ENCODE results near the gene MRPS34.

Gene MRPS34

DNA sequence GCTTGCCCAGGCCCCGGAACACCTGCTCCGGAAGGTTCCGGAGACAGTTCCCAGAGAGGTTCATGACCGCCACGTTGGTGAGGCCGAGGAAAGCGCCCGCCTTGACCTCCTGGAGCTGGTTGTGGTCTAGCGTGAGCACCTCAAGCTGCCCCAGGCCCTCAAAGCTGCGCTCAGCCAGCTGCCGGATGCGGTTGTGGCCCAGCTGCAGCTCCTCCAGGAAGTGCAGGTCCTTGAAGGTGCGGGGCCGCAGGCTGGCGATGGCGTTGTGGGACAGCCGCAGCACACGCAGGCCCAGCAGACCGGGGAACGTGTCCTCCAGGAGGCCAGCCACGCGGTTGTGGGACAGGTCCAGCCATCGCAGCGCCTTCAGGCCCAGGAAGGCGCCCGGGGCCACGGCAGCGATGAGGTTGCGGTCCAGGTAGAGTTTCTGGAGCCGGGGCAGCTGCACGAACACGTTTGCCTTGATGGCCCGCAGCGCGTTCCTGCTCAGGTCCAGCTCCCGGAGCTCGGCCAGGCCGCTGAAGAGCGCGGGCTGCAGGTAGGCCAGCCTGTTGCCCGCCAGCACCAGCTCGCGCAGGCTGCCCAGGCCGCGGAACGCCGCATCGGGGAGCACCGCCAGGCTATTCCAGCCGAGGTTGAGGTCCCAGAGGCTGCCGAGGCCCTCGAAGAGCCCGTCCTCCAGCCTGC lies 18.5 kb upstream of the MRPS34 start:
- ATAC-seq (replicated peaks) (no peak), DNase-seq (no peak)
- H3K4me1 Mint-ChIP-seq (ENCODE audit: low read depth in 2 of 2) = peaks cover 4% of the 10 kb centered on the region in 2 donors
- peaks cover 15% of the 10 kb centered on the region for H3K36me3 Mint-ChIP-seq (ENCODE audit: insufficient read depth)
- no peak overlapping the region for H3K4me3 Mint-ChIP-seq
- no peaks in the 10 kb centered on the region for H3K9me3 Mint-ChIP-seq
- H3K27me3 Mint-ChIP-seq = no peaks in the 10 kb centered on the region
- no peak overlapping the region for H3K27ac Mint-ChIP-seq

DNA sequence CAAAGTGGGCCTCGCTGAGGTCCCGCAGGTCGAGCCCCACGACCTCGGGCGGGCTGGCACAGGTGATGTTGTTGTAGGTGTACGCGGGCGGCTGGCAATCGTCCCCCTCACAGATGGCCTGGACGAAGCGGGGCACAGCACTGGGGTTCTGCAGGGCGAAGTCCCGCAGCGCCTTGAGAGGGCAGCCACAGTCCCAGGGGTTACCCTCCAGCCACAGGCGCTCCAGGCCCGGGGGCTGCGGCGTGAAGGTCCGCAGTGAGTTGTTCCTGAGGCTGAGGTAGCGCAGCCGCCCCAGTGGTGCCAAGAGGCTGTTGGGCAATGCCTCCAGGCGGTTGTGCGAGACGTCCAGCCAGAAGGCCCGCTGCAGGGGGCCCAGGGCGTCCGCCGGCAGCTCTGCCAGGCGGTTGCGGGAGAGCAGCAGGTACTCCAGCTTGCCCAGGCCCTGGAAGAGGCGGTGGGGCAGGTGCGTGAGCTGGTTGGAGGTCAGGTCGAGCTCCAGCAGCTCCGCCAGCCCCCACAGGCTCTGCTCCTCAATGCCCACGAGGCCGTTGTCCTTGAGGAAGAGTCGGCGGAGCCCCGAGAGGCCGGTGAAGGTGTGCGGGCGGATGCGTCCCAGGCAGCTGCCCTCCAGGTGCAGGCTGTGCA lies 17.8 kb upstream of the MRPS34 start:
- peaks cover 15% of the 10 kb centered on the region for H3K36me3 Mint-ChIP-seq (ENCODE audit: insufficient read depth)
- no peaks in the 10 kb centered on the region for H3K9me3 Mint-ChIP-seq
- H3K4me3 Mint-ChIP-seq = no peak overlapping the region
- H3K4me1 Mint-ChIP-seq (ENCODE audit: low read depth in 2 of 2) = peaks cover 4% of the 10 kb centered on the region in 2 donors
- ATAC-seq (replicated peaks) = no peak
- H3K27ac Mint-ChIP-seq = no peak overlapping the region
- DNase-seq = no peak
- H3K27me3 Mint-ChIP-seq = no peaks in the 10 kb centered on the region

DNA sequence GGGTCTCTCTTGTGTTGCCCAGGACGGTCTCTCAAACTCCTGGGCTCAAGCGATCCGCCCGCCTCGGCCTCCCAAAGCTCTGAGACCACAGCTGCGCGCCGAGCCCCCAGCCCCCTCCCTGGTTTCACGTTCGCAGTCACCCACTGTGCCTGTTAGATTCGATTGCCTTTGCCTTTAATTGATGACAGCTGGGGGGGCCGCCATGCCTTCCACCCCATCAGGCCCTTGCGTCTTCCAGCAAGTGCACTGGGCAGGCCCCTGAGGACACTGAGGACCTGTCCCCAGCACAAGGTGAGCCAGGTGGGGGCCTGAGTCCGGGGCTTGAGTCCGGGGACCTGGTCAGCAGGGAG lies 17.3 kb upstream of the MRPS34 start:
- H3K9me3 Mint-ChIP-seq = no peaks in the 10 kb centered on the region
- peaks cover 5 to 9% of the 10 kb centered on the region in 2 donors for H3K4me1 Mint-ChIP-seq (ENCODE audit: low read depth in 2 of 2)
- no peak overlapping the region for H3K27ac Mint-ChIP-seq
- H3K4me3 Mint-ChIP-seq = no peak overlapping the region
- DNase-seq (no peak), ATAC-seq (replicated peaks) (no peak)
- H3K36me3 Mint-ChIP-seq (ENCODE audit: insufficient read depth) = peaks cover 16% of the 10 kb centered on the region
- H3K27me3 Mint-ChIP-seq = no peaks in the 10 kb centered on the region

DNA sequence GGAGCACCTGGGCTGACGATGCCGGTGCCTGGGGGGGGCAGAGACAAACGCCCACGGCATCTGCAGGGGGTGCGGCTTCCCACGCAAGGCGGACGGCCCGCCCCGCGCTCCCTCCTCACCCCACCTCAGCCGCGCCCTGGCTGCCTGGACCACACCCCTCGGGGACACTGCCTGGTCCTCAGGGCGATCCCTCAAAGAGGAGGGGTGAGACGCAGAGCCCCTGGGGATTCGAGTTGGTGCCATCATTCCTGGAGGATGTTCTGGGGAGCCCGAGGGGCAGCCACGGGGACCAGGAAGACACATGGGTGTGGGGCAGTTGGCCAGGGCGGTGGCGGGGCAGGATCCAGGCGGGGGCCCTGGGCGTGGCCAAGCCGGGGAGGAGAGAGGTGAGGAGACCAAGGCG lies 16.7 kb upstream of the MRPS34 start:
- H3K4me3 Mint-ChIP-seq = no peak overlapping the region
- ATAC-seq (replicated peaks) (no peak), DNase-seq (no peak)

DNA sequence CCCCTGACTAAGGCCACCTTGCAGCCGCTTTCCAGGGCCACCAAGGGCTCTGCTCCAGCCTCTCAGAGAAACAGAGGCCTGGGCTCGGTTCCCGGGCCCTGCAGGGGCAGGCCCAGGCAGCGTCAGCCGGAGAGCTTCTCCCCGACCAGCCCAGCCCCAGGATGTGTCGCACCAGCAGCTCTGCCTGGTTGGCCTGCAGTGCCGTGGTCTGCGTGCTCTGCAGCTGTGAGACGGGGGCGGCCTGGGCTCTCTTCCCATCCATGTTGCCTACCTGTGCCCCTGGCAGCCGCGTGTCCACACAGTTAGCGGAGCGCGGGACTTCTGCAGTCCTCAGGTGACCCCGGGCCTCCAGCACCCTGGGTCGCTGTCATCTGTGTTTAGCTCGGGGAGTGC lies 15.8 kb upstream of the MRPS34 start:
- no peak for DNase-seq
- no peak for ATAC-seq (replicated peaks)
- Mint-ChIP-seq H3K4me3 (peak overlapping the region in 1 of 2 donors; percentile 24), H3K9me3 (no peaks in the 10 kb centered on the region), H3K4me1 (ENCODE audit: low read depth in 2 of 2) (peaks cover 10 to 13% of the 10 kb centered on the region in 2 donors), H3K36me3 (ENCODE audit: insufficient read depth) (peaks cover 18% of the 10 kb centered on the region), H3K27ac (peak overlapping the region in 1 of 2 donors; percentile 36), H3K27me3 (no peaks in the 10 kb centered on the region)

More for the DNA sequence above, 16.7 kb upstream of the MRPS34 start:
- Mint-ChIP-seq H3K27me3 (no peaks in the 10 kb centered on the region), H3K27ac (no peak overlapping the region), H3K9me3 (no peaks in the 10 kb centered on the region), H3K4me1 (ENCODE audit: low read depth in 2 of 2) (peaks cover 8 to 12% of the 10 kb centered on the region in 2 donors), H3K36me3 (ENCODE audit: insufficient read depth) (peaks cover 18% of the 10 kb centered on the region)

DNA sequence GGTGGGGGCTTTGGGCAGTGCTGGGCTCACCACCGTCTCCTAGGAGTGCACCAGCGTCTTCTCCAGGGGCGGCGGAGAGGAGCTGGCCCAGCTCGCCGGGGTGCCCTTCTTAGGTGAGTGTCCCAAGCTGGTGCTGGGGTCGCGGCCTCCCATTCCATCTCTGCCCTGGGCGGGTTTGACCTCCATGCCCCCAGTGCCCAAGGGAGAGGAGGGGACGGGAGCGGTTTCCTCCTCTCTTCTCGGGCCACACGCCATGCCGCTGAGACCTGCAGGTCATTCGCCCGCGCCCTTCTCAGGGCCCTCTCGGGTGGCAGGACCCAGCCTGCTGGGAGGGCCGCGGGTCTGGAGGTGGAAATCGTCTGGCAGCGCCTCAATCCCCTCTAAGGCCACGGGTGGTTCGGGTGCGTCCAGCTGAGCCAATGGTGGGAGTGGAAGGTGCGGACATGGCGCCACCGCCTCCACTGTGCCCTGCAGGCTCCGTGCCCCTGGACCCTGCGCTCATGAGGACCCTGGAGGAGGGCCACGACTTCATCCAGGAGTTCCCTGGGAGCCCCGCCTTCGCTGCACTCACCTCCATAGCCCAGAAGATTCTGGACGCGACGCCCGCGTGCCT lies 15.3 kb upstream of the MRPS34 start:
- Mint-ChIP-seq H3K4me1 (ENCODE audit: low read depth in 2 of 2) (peaks cover 14 to 15% of the 10 kb centered on the region in 2 donors), H3K36me3 (ENCODE audit: insufficient read depth) (peaks cover 19% of the 10 kb centered on the region), H3K27me3 (no peaks in the 10 kb centered on the region), H3K27ac (no peak overlapping the region), H3K9me3 (no peaks in the 10 kb centered on the region), H3K4me3 (no peak overlapping the region)
- ATAC-seq (replicated peaks) = no peak
- no peak for DNase-seq

DNA sequence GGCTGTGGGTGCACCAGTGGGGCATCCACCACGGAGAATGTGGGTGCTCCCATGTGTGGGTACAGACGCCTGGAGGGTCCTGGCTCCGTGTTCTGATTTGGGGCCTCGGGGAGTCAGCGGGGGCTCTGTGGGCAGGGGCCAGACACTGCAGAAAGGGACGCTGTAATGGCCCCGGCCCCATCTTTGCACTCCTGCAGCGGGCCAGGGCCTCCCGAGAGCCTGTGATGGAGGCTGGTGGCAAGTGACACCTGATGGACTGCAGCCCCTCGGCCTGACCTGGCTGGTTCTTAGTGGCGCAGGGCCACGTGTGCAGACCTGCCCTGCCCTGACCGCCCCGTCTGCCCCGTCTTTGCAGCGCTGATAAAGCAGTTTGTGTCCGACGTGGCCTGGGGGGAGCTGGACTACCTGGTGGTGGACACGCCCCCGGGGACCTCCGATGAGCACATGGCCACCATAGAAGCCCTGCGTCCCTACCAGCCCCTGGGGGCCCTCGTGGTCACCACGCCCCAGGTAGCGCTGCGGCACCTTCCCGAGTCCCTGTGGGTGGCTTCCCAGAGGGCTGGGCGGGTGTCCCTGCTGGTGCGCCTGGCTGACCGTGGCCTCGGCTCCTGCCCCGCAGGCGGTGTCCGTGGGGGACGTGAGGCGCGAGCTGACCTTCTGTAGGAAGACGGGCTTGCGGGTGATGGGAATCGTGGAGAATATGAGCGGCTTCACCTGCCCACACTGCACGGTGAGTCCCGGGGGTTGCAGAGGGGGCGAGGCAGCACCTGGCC lies 14.6 kb upstream of the MRPS34 start:
- H3K27ac Mint-ChIP-seq = no peak overlapping the region
- H3K27me3 Mint-ChIP-seq = no peaks in the 10 kb centered on the region
- no peaks in the 10 kb centered on the region for H3K9me3 Mint-ChIP-seq
- DNase-seq (no peak), ATAC-seq (replicated peaks) (no peak)
- peaks cover 14 to 16% of the 10 kb centered on the region in 2 donors for H3K4me1 Mint-ChIP-seq (ENCODE audit: low read depth in 2 of 2)
- H3K36me3 Mint-ChIP-seq (ENCODE audit: insufficient read depth) = peaks cover 25% of the 10 kb centered on the region
- no peak overlapping the region for H3K4me3 Mint-ChIP-seq

DNA sequence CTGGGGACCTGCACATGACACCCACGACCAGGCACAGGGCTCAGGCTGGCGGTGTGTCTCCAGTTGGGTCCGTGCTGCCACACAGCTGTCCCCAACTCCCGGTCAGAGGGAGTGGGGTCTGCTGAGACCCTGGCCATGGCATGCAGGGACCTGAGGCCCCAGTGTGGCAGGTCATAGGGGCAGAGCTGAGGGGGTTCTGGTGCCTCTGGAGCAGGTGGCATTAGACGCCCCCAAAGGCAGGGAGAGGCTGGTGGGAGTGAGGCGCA lies 14.1 kb upstream of the MRPS34 start:
- DNase-seq (no peak), ATAC-seq (replicated peaks) (no peak)
- Mint-ChIP-seq H3K9me3 (no peaks in the 10 kb centered on the region), H3K4me1 (ENCODE audit: low read depth in 2 of 2) (peaks cover 14 to 16% of the 10 kb centered on the region in 2 donors), H3K27me3 (no peaks in the 10 kb centered on the region), H3K36me3 (ENCODE audit: insufficient read depth) (peaks cover 27% of the 10 kb centered on the region), H3K4me3 (no peak overlapping the region), H3K27ac (no peak overlapping the region)

DNA sequence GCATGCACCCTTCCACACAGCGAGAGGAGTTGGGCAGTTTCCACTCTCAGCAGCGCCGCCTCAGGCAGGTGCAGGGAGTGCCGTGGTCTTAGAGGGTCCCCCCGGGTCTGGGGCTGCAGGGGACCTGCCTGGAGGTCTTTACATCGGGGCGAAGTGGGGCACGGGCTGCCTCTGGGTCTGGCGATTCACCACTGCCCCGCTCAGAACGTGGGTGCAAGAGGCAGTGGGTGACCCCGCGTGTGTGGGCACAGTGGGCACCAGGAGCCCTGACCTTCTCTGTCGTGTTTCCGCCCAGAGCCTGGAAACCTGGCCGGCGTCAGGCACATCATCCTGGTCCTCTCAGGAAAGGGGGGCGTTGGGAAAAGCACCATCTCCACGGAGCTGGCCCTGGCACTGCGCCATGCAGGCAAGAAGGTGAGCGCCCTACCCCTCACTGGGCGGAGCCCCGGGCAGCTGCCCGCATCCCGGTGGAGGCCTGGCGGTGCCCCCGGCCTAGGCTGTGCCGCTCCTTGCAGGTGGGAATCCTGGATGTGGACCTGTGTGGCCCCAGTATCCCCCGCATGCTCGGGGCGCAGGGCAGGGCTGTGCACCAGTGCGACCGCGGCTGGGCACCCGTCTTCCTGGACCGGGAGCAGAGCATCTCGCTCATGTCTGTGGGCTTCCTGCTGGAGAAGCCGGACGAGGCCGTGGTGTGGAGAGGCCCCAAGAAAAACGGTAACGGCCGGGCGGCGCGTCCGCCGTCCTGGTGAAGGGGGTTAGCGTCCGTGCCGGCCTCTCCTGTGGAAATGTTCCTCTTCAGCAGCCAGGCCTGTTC lies 13.5 kb upstream of the MRPS34 start:
- peaks cover 18 to 21% of the 10 kb centered on the region in 2 donors for H3K4me1 Mint-ChIP-seq (ENCODE audit: low read depth in 2 of 2)
- no peak for DNase-seq
- H3K27ac Mint-ChIP-seq = no peak overlapping the region
- no peaks in the 10 kb centered on the region for H3K9me3 Mint-ChIP-seq
- H3K36me3 Mint-ChIP-seq (ENCODE audit: insufficient read depth) = peaks cover 32% of the 10 kb centered on the region
- ATAC-seq (replicated peaks) = no peak
- H3K27me3 Mint-ChIP-seq = no peaks in the 10 kb centered on the region
- H3K4me3 Mint-ChIP-seq = no peak overlapping the region

DNA sequence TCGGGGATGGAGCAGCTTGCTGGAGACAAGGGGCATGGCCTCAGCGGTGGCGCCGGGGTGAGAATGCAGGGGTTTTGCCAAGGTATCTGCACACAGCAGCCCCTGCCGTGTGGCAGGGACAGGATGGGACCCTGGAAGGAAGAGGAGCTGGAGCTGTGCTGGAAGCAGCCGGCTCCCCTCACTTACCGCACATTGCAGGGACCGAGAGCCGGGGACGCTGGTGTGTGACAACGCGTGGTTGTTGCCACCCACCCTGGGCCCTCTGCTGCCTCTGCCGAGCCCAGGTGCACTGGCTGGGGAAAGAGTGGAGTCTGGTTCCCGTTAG lies 12.9 kb upstream of the MRPS34 start:
- peak overlapping the region in 1 of 2 donors; percentile 6 for H3K4me3 Mint-ChIP-seq
- DNase-seq = no peak
- H3K27me3 Mint-ChIP-seq = no peaks in the 10 kb centered on the region
- H3K27ac Mint-ChIP-seq = no peak overlapping the region
- H3K9me3 Mint-ChIP-seq = no peaks in the 10 kb centered on the region
- ATAC-seq (replicated peaks) = no peak
- H3K36me3 Mint-ChIP-seq (ENCODE audit: insufficient read depth) = peaks cover 38% of the 10 kb centered on the region
- peaks cover 20 to 21% of the 10 kb centered on the region in 2 donors for H3K4me1 Mint-ChIP-seq (ENCODE audit: low read depth in 2 of 2)

DNA sequence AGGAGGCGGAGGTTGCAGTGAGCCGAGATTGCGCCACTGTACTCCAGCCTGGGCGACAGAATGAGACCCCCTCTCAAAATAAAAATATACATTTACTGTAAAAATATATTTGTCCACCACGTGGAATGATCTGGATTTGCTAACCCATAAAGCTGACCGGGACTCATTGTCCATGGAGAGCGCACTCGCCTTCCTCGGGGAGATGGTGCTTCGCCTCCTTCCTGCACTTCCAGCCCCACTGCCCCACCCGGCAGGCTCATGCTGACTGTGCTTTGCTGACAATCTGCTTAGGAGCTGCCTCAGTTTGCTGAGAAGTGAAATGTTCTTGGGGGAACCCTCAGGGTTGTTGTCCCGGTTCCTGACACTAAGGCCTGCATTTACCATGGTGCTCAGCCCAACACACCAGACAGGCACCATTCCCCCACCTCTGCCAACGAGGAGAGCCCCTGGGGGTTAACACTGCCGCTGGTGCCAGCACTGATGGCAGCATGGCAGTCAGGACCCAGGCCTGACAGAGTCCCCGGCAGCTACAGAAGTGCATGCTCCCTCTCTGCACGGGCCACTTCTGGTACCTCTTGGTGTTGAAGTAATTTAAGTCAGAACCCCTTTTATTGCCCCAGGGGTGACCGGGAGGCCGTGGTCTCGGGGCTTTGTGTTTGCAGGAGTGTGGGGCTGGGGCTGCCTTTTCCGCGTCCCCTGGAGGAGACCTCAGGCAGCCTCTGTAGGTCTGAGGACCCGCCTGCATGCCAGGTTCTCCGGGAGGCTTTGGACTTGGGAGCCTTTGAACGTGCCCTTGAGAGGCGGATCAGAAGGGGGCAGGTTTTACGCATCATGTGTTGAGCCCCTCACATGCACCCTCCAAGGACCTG lies 12.3 kb upstream of the MRPS34 start:
- Mint-ChIP-seq H3K36me3 (ENCODE audit: insufficient read depth) (peaks cover 41% of the 10 kb centered on the region), H3K27ac (no peak overlapping the region), H3K4me3 (peak overlapping the region; percentile 37 to 67), H3K9me3 (no peaks in the 10 kb centered on the region), H3K4me1 (ENCODE audit: low read depth in 2 of 2) (peaks cover 20 to 23% of the 10 kb centered on the region in 2 donors), H3K27me3 (no peaks in the 10 kb centered on the region)
- no peak for DNase-seq
- ATAC-seq (replicated peaks) = no peak

DNA sequence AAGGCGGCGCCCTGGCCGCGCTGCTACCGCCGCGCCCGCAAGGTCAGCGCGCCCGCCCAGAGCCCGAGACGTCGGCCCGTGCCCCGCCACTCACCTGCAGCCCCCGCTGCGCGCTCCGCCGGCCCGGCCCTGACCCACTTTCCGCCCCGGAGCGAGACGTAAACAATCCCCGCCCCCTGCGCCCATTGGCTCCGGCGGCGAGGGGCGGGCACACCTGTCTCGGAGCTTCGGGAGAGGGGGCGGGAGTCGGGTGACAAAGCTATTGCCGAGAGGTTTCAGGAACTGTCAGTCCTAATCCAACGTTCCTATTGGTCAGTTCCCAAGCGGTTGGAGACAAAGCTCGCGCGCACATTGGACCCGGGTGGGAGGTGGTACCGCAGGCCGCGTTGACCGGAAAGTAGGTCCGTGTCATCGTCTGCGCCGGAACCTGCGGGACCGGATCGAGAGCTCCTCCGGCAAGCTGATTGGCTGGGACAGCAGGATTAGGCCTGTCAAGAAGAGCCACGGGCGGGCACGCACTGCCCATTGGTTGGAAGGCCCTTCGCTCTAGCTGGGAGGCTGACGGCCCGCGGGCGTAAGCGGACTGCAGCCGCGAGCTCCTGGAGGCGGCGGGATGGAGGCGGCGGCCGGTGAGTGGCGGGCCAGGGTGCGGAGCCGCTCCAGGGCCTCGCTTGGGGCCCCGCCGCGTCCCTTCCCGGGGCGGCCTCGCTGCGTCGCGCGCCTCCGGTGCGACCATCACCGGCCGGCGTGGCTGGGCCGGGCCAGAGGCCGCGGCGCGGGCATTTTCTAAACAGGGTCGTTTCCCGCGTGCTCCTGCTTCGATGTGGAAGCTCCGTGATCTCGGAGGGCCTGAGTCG lies 9.7 kb upstream of the MRPS34 start, which contains the start of the genes NUBP2 and SPSB3:
NUBP2 (plus strand) TSS at position 553 of the 857 bp plus-strand sequence; CDS start at position 614, 61 bp downstream.
SPSB3 (minus strand) TSS at position 164 of the 857 bp plus-strand sequence. CDS start 1,088 bp downstream, outside the sequence.
- H3K4me1 Mint-ChIP-seq (ENCODE audit: low read depth in 2 of 2) = peaks cover 19 to 21% of the 10 kb centered on the region in 2 donors
- DNase-seq (peak; percentile 92 to 95 (median 95)), ATAC-seq (replicated peaks) (peak; percentile 84)
- peak within 1 kb of the TSS; percentile 88 to 94 for H3K27ac Mint-ChIP-seq
- peak within 1 kb of the TSS; percentile 88 to 89 for H3K4me3 Mint-ChIP-seq
- H3K36me3 Mint-ChIP-seq (ENCODE audit: insufficient read depth) = peaks cover 42% of the 10 kb centered on the region
- H3K27me3 Mint-ChIP-seq = no peaks in the 10 kb centered on the region
- no peaks in the 10 kb centered on the region for H3K9me3 Mint-ChIP-seq

Data from effector memory CD8-positive, alpha-beta T cell (primary cell).